Thyroid gland (tissue), 4 donors: Measurements from ENCODE around the gene HCFC1. TPM values are rescaled to one million over a fixed set of nuclear protein-coding genes. Genes with fewer than 3 reads are reported as not detected.

ENCODE experiments used
- microRNA counts, 2 donors: library from miRNA; unstranded; fragments of <30 nt; microRNA quantifications; one replicate each; lab custom pipeline; 2016 to 2017
- microRNA-seq: library from miRNA; unstranded; fragments of <30 nt; microRNA quantifications from one replicate; pipeline ENCODE4, GENCODE V29; 2016
- small RNA-seq: library from RNA; depleted of rRNA; stranded (forward); fragments of <200 nt; gene quantifications from one replicate; pipeline ENCODE3, GENCODE V24; 2016
- total RNA-seq, 4 donors: library from RNA; depleted of rRNA; stranded (reverse); fragments of >200 nt; gene quantifications; one replicate each; pipeline ENCODE4 v1.2.3, GENCODE V29; 2016

The HCFC1 gene
- total RNA-seq, 4 donors from 2014 or later, result 23.5 to 119 (median 52.3) TPM

MicroRNAs within 50 kb of the gene (microRNA counts, 767-probe panel; counts per million panel counts)
- microRNA hsa-miR-718 (lab: Ali Mortazavi, UCI), result 0 counts per million in 2 donors

Small RNA genes within 50 kb of the gene (microRNA-seq; reads per million reads assigned to microRNA genes)
- gene MIR3202-1 (not detected), gene MIR3202-2 (not detected), gene MIR718 (not detected)

Small RNA genes within 50 kb of the gene (small RNA-seq; reads per million reads assigned to genes)
- gene MIR3202-1, result not detected

Other genes starting within 250 kb of the HCFC1 start
- gene BCAP31, start 247.4 kb downstream of the HCFC1 start, total RNA-seq, result 100 to 1,000 TPM; 170 to 228 (median 185) TPM
- 10 to 100 TPM in 1 of 4 donors, 1 to 10 TPM in 3; 7.0 to 11.8 (median 8.9) TPM for gene ABCD1, start 247.0 kb downstream of the HCFC1 start, total RNA-seq
- 1 to 10 TPM in 3 of 4 donors, under 1 TPM in 1; 0.67 to 2.0 (median 1.1) TPM for gene PLXNB3, start 207.6 kb downstream of the HCFC1 start, total RNA-seq
- under 1 TPM in 1 of 4 donors, not detected in 3; 0.22 TPM for gene SRPK3, start 190.8 kb downstream of the HCFC1 start, total RNA-seq
- 100 to 1,000 TPM in 3 of 4 donors, 10 to 100 TPM in 1; 77.7 to 148 (median 115) TPM for gene IDH3G, start 177.4 kb downstream of the HCFC1 start, total RNA-seq
- 100 to 1,000 TPM; 177 to 359 (median 279) TPM for gene SSR4, start 177.2 kb downstream of the HCFC1 start, total RNA-seq
- 1 to 10 TPM; 3.2 to 7.0 (median 4.5) TPM for gene PDZD4, start 141.3 kb downstream of the HCFC1 start, total RNA-seq
- 1 to 10 TPM in 1 of 4 donors, under 1 TPM in 3; 0.45 to 2.2 (median 0.75) TPM for gene L1CAM, start 85.6 kb downstream of the HCFC1 start, total RNA-seq
- 1 to 10 TPM in 3 of 4 donors, not detected in 1; 1.1 to 2.8 (median 2.6) TPM for gene AVPR2, start 67.1 kb downstream of the HCFC1 start, total RNA-seq
- gene ARHGAP4, start 45.6 kb downstream of the HCFC1 start, total RNA-seq, result 10 to 100 TPM in 2 of 4 donors, 1 to 10 TPM in 2; 6.5 to 37.0 (median 12.2) TPM
- 10 to 100 TPM; 58.7 to 89.3 (median 69.7) TPM for gene NAA10, start 36.8 kb downstream of the HCFC1 start, total RNA-seq
- 10 to 100 TPM in 1 of 4 donors, 1 to 10 TPM in 3; 3.6 to 16.5 (median 4.4) TPM for gene RENBP, start 27.2 kb downstream of the HCFC1 start, total RNA-seq
- gene TMEM187, start 936 bp upstream of the HCFC1 start, total RNA-seq, result 10 to 100 TPM in 1 of 4 donors, 1 to 10 TPM in 3; 3.8 to 10.7 (median 8.7) TPM
- 10 to 100 TPM; 36.4 to 53.1 (median 42.8) TPM for gene IRAK1, start 48.1 kb upstream of the HCFC1 start, total RNA-seq
- 10 to 100 TPM; 47.7 to 93.3 (median 61.1) TPM for gene MECP2, start 125.9 kb upstream of the HCFC1 start, total RNA-seq
- gene OPN1LW, start 172.4 kb upstream of the HCFC1 start, total RNA-seq, result not detected
- gene OPN1MW, start 210.8 kb upstream of the HCFC1 start, total RNA-seq, result not detected
- gene OPN1MW2, start 247.9 kb upstream of the HCFC1 start, total RNA-seq, result not detected